Skeletal muscle tissue (tissue), 4 donors: ENCODE measurements around the gene VASH1. TPM values are rescaled to one million over a fixed set of nuclear protein-coding genes. Genes with fewer than 3 reads are reported as not detected.

Source experiments
- H3K27ac ChIP-seq: one replicate; pipeline ENCODE4 v1.7.0; 2013; ENCODE audit warnings: mild to moderate bottlenecking, low read depth, low read length, inconsistent platforms
- H3K27me3 ChIP-seq, 3 donors: one replicate each; pipeline ENCODE4 v1.7.0; 2013; ENCODE audit warnings: low read length in 3 of 3; ENCODE audit not compliant: control insufficient read depth in 3 of 3, insufficient read depth in 3 of 3
- H3K36me3 ChIP-seq, 3 donors: one replicate each; pipeline ENCODE4 v1.7.0; 2013; ENCODE audit warnings: low read length in 3 of 3; ENCODE audit not compliant: control insufficient read depth in 3 of 3, insufficient read depth in 3 of 3
- H3K4me1 ChIP-seq, 3 donors: one replicate each; pipeline ENCODE4 v1.7.0; 2013; ENCODE audit warnings: low read length in 3 of 3, mild to moderate bottlenecking in 3 of 3; ENCODE audit not compliant: control insufficient read depth in 3 of 3, insufficient read depth in 3 of 3
- H3K4me3 ChIP-seq, 3 donors: one replicate each; pipeline ENCODE4 v1.7.0; 2013; ENCODE audit warnings: low read length in 3 of 3
- H3K9ac ChIP-seq, 3 donors: one replicate each; pipeline ENCODE4 v1.7.0; 2013; ENCODE audit warnings: low read length in 3 of 3, mild to moderate bottlenecking in 3 of 3, moderate library complexity in 2 of 3, low read depth in 1 of 3
- H3K9me3 ChIP-seq, 3 donors: one replicate each; pipeline ENCODE4 v1.7.0; 2013; ENCODE audit warnings: low read length in 3 of 3; ENCODE audit not compliant: control insufficient read depth in 3 of 3
- total RNA-seq: library from RNA; depleted of rRNA; stranded (reverse); fragments of >200 nt; gene quantifications from one replicate; pipeline ENCODE4 v1.2.3, GENCODE V29; 2014
- donor health status: Osteomylitis.

VASH1 gene
- total RNA-seq, 1 donor from 2014 or later = 24.0 TPM

- H3K36me3 ChIP-seq = no peaks in the 10 kb centered on the region
- no peak overlapping the region for H3K9ac ChIP-seq
- H3K27me3 ChIP-seq = no peaks in the 10 kb centered on the region
- no peak overlapping the region for H3K4me3 ChIP-seq
- H3K4me1 ChIP-seq = no peaks in the 10 kb centered on the region
- no peaks in the 10 kb centered on the region for H3K9me3 ChIP-seq
- H3K27ac ChIP-seq = no peak overlapping the region
These were observed 59.4 kb downstream of the VASH1 start for GRCh38 chr14:76820700-76821099.

- H3K4me1 ChIP-seq = peaks cover 21 to 23% (median 21%) of the 10 kb centered on the region in 3 donors
- no peaks in the 10 kb centered on the region for H3K9me3 ChIP-seq
- no peak within 1 kb of the TSS for H3K4me3 ChIP-seq
- no peak within 1 kb of the TSS for H3K27ac ChIP-seq
- no peak within 1 kb of the TSS for H3K9ac ChIP-seq
- no peaks in the 10 kb centered on the region for H3K27me3 ChIP-seq
- no peaks in the 10 kb centered on the region for H3K36me3 ChIP-seq
These were observed 64.9 kb downstream of the VASH1 start, which contains the start of gene LRRC74A for GRCh38 chr14:76826122-76826521. LRRC74A (plus strand) TSS chr14:76826408; CDS start chr14:76826698, 290 bp downstream.

- H3K27ac ChIP-seq = no peak overlapping the region
- H3K27me3 ChIP-seq = no peaks in the 10 kb centered on the region
- peak overlapping the region; percentile 61 to 77 (median 71) for H3K4me3 ChIP-seq
- peaks cover 21 to 23% (median 21%) of the 10 kb centered on the region in 3 donors for H3K4me1 ChIP-seq
- no peaks in the 10 kb centered on the region for H3K36me3 ChIP-seq
- H3K9ac ChIP-seq = peak overlapping the region; percentile 50 to 81 (median 78)
- no peaks in the 10 kb centered on the region for H3K9me3 ChIP-seq
These were observed 66.5 kb downstream of the VASH1 start for GRCh38 chr14:76827696-76828296.

GRCh38 chr14:76828339-76829012 lies 67.2 kb downstream of the VASH1 start:
- no peaks in the 10 kb centered on the region for H3K36me3 ChIP-seq
- H3K9ac ChIP-seq = peak overlapping the region; percentile 50 to 81 (median 78)
- H3K9me3 ChIP-seq = no peaks in the 10 kb centered on the region
- peak overlapping the region; percentile 61 to 77 (median 71) for H3K4me3 ChIP-seq
- H3K27ac ChIP-seq = no peak overlapping the region
- H3K27me3 ChIP-seq = no peaks in the 10 kb centered on the region
- peaks cover 21 to 23% (median 21%) of the 10 kb centered on the region in 3 donors for H3K4me1 ChIP-seq

- Histone ChIP-seq H3K4me1 (peaks cover 21 to 23% (median 21%) of the 10 kb centered on the region in 3 donors), H3K27ac (no peak overlapping the region), H3K9me3 (no peaks in the 10 kb centered on the region), H3K4me3 (no peak overlapping the region), H3K9ac (peak overlapping the region in 1 of 3 donors; percentile 78), H3K36me3 (no peaks in the 10 kb centered on the region), H3K27me3 (no peaks in the 10 kb centered on the region)
These were observed 67.7 kb downstream of the VASH1 start for GRCh38 chr14:76829013-76829365.

- H3K9ac ChIP-seq = no peak overlapping the region
- H3K4me1 ChIP-seq = peaks cover 21 to 23% (median 21%) of the 10 kb centered on the region in 3 donors
- H3K9me3 ChIP-seq = no peaks in the 10 kb centered on the region
- H3K27ac ChIP-seq = peak overlapping the region; percentile 25
- peaks cover 0 to 3% (median 0%) of the 10 kb centered on the region in 3 donors for H3K27me3 ChIP-seq
- H3K4me3 ChIP-seq = no peak overlapping the region
- no peaks in the 10 kb centered on the region for H3K36me3 ChIP-seq
These were observed 68.6 kb downstream of the VASH1 start for GRCh38 chr14:76829650-76830421.

- H3K4me1 ChIP-seq = peaks cover 21 to 23% (median 21%) of the 10 kb centered on the region in 3 donors
- H3K4me3 ChIP-seq = no peak overlapping the region
- H3K27me3 ChIP-seq = peaks cover 0 to 3% (median 0%) of the 10 kb centered on the region in 3 donors
- H3K9me3 ChIP-seq = no peaks in the 10 kb centered on the region
- no peak overlapping the region for H3K9ac ChIP-seq
- no peaks in the 10 kb centered on the region for H3K36me3 ChIP-seq
- H3K27ac ChIP-seq = peak overlapping the region; percentile 25
These were observed 69.3 kb downstream of the VASH1 start for GRCh38 chr14:76830556-76830955.

- no peaks in the 10 kb centered on the region for H3K36me3 ChIP-seq
- H3K9ac ChIP-seq = no peak overlapping the region
- H3K4me3 ChIP-seq = no peak overlapping the region
- no peak overlapping the region for H3K27ac ChIP-seq
- peaks cover 21 to 23% (median 21%) of the 10 kb centered on the region in 3 donors for H3K4me1 ChIP-seq
- H3K27me3 ChIP-seq = peaks cover 0 to 3% (median 0%) of the 10 kb centered on the region in 3 donors
- no peaks in the 10 kb centered on the region for H3K9me3 ChIP-seq
These were observed 71.3 kb downstream of the VASH1 start for GRCh38 chr14:76832503-76832988.
